HCT116 (cell line): ENCODE data around the gene SLC5A10. TPM values are rescaled to one million over a fixed set of nuclear protein-coding genes. Genes with fewer than 3 reads are reported as not detected.

ENCODE experiments used
- ATAC-seq: fragments of 200-7000 bp; cut with Tn5 transposase; 2 replicates; pipeline ENCODE4 v1.9.1; 2020; ENCODE audit warnings: mild to moderate bottlenecking, moderate library complexity
- BruUV-seq: library from RNA; stranded (reverse); fragments of 400-500 nt; replicated peaks from 2 replicates; lab custom pipeline; 2021; lab: Mats Ljungman, UMichigan
- CTCF ChIA-PET: fragments of 300-600 bp; sonication (Branson Sonifier 250); formaldehyde crosslinking; loops from one replicate; lab custom pipeline; 2021; ENCODE audit warnings: antibody characterized with exemption; lab: Charles Lee
- POLR2A ChIA-PET: fragments of 300-600, 350-600 bp; sonication (Branson Sonifier 250); formaldehyde crosslinking; loops from one replicate; lab custom pipeline; 2021; ENCODE audit warnings: antibody characterized with exemption; lab: Charles Lee
- RAD21 ChIA-PET, 2 experiments: fragments of 300-600 bp; sonication (Branson Sonifier 250); formaldehyde crosslinking; loops; one replicate each; lab custom pipeline; 2023; ENCODE audit warnings: low total read pairs in 2 of 2; ENCODE audit not compliant: uncharacterized antibody in 2 of 2, unreplicated experiment in 2 of 2, low non-redundant PET in 1 of 2; lab: Charles Lee
- DNase-seq: peaks from one replicate; pipeline ENCODE4 v3.0.0-alpha.2; 2010; ENCODE audit warnings: low read depth, low spot score
- H2AFZ ChIP-seq: fragments of 200-600 bp; shearing (Covaris generic), sonication (generic); 2 replicates; pipeline ENCODE4 v1.6.1; 2017; ENCODE audit warnings: low read depth, mixed run types, mixed read lengths, antibody characterized with exemption, low read length; ENCODE audit not compliant: poor library complexity, severe bottlenecking
- H3K27ac ChIP-seq: 2 replicates; pipeline ENCODE4 v1.5.1; 2012; ENCODE audit warnings: low read depth, low read length
- H3K27me3 ChIP-seq: fragments of 200-600 bp; sonication (generic); 2 replicates; pipeline ENCODE4 v1.6.1; 2016; ENCODE audit warnings: mixed run types, low read length, mixed read lengths; ENCODE audit not compliant: insufficient read depth
- H3K36me3 ChIP-seq, 2 experiments: fragments of 200-500 bp in 1 of 2; fragments of 200-600 bp in 1 of 2; sonication (Bioruptor generic) in 1 of 2; sonication (generic) in 1 of 2; 2 replicates each; pipeline versions ENCODE4 v1.5.1 to v1.6.1; 2014 to 2016; ENCODE audit warnings: low read length in 2 of 2, inconsistent platforms in 1 of 2, mixed read lengths in 1 of 2, mixed run types in 1 of 2; ENCODE audit not compliant: insufficient read depth in 2 of 2, control insufficient read depth in 1 of 2
- H3K4me1 ChIP-seq, 2 experiments: fragments of 200-600 bp in 1 of 2; sonication (generic) in 1 of 2; 2 replicates each; pipeline versions ENCODE4 v1.5.1 to v1.6.1; 2012 to 2017; ENCODE audit warnings: low read length in 2 of 2, inconsistent platforms in 1 of 2, mild to moderate bottlenecking in 1 of 2, mixed read lengths in 1 of 2, mixed run types in 1 of 2, moderate library complexity in 1 of 2; ENCODE audit not compliant: insufficient read depth in 2 of 2, control insufficient read depth in 1 of 2
- H3K4me2 ChIP-seq: fragments of 200-600 bp; sonication (generic); 2 replicates; pipeline ENCODE4 v1.6.1; 2017; ENCODE audit warnings: mixed run types, low read length, mixed read lengths
- H3K4me3 ChIP-seq, 2 experiments: fragments of 200-600 bp in 1 of 2; sonication (generic) in 1 of 2; replicated peaks in 1 of 2; 2 replicates each; pipeline ENCODE4 v1.5.1; 2011 to 2016; ENCODE audit warnings: low read length in 2 of 2, control low read depth in 1 of 2, low read depth in 1 of 2, mild to moderate bottlenecking in 1 of 2, mixed read lengths in 1 of 2, mixed run types in 1 of 2
- H3K79me2 ChIP-seq: fragments of 200-600 bp; sonication (generic); 2 replicates; pipeline ENCODE4 v1.6.1; 2017; ENCODE audit warnings: mild to moderate bottlenecking, mixed run types, low read length, moderate library complexity, mixed read lengths; ENCODE audit not compliant: insufficient read depth
- H3K9ac ChIP-seq: fragments of 200-600 bp; sonication (generic); 2 replicates; pipeline ENCODE4 v1.6.1; 2016; ENCODE audit warnings: low read length, mixed read lengths
- H3K9me2 ChIP-seq: fragments of 200-600 bp; sonication (generic), shearing (Covaris generic); 2 replicates; pipeline ENCODE4 v1.6.1; 2017; ENCODE audit warnings: mixed run types, mild to moderate bottlenecking, moderate library complexity; ENCODE audit not compliant: insufficient read depth
- H3K9me3 ChIP-seq, 2 experiments: fragments of 200-500 bp in 1 of 2; fragments of 200-600 bp in 1 of 2; sonication (Bioruptor generic) in 1 of 2; sonication (generic) in 1 of 2; 2 replicates each; pipeline ENCODE4 v1.6.1; 2014 to 2017; ENCODE audit warnings: low read length in 2 of 2, mixed read lengths in 2 of 2, inconsistent platforms in 1 of 2, low read depth in 1 of 2, mild to moderate bottlenecking in 1 of 2, mixed run types in 1 of 2, moderate library complexity in 1 of 2; ENCODE audit not compliant: control insufficient read depth in 1 of 2, insufficient read depth in 1 of 2
- H4K20me1 ChIP-seq: fragments of 200-600 bp; sonication (generic), shearing (Covaris generic); 2 replicates; pipeline ENCODE4 v1.6.1; 2017; ENCODE audit warnings: mixed run types, mild to moderate bottlenecking, moderate library complexity; ENCODE audit not compliant: insufficient read depth
- CBX3 ChIP-seq: IDR thresholded peaks from 2 replicates; pipeline ENCODE4 v1.6.1; 2012; ENCODE audit warnings: low read depth
- CEBPB ChIP-seq: IDR thresholded peaks from 2 replicates; pipeline ENCODE4 v1.6.1; 2012; ENCODE audit warnings: low read depth
- EGR1 ChIP-seq: IDR thresholded peaks from 2 replicates; pipeline ENCODE4 v1.6.1; 2012; ENCODE audit warnings: low read depth
- ELF1 ChIP-seq: IDR thresholded peaks from 2 replicates; pipeline ENCODE4 v1.6.1; 2012; ENCODE audit warnings: low read depth, borderline replicate concordance
- EZH2 ChIP-seq: fragments of 200-600 bp; sonication (generic); IDR thresholded peaks from 2 replicates; pipeline ENCODE4 v1.6.1; 2017; ENCODE audit warnings: antibody characterized with exemption, mixed run types
- EZH2phosphoT487 ChIP-seq: fragments of 200-600 bp; IDR thresholded peaks from 2 replicates; pipeline ENCODE4 v1.6.1; 2018; ENCODE audit warnings: antibody characterized with exemption, borderline replicate concordance
- FOSL1 ChIP-seq: IDR thresholded peaks from 2 replicates; pipeline ENCODE4 v1.6.1; 2012; ENCODE audit warnings: low read depth
- JUND ChIP-seq: IDR thresholded peaks from 2 replicates; pipeline ENCODE4 v1.6.1; 2012
- POLR2A ChIP-seq: IDR thresholded peaks from 2 replicates; pipeline ENCODE4 v1.7.0; 2011; ENCODE audit warnings: borderline replicate concordance; ENCODE audit not compliant: insufficient read depth, insufficient read length; ENCODE audit errors: extremely low read depth
- SIN3A ChIP-seq: IDR thresholded peaks from 2 replicates; pipeline ENCODE4 v1.6.1; 2012; ENCODE audit warnings: low read depth
- SP1 ChIP-seq: IDR thresholded peaks from 2 replicates; pipeline ENCODE4 v1.6.1; 2012; ENCODE audit warnings: low read depth
- SRF ChIP-seq: IDR thresholded peaks from 2 replicates; pipeline ENCODE4 v1.6.1; 2012; ENCODE audit warnings: low read depth
- TCF7L2 ChIP-seq: IDR thresholded peaks from 2 replicates; pipeline ENCODE4 v1.7.0; 2011; ENCODE audit warnings: borderline replicate concordance, inconsistent platforms; ENCODE audit not compliant: insufficient read depth, insufficient read length; ENCODE audit errors: extremely low read depth
- YY1 ChIP-seq: IDR thresholded peaks from 2 replicates; pipeline ENCODE4 v1.6.1; 2011; ENCODE audit warnings: low read length, low read depth, moderate library complexity, mild to moderate bottlenecking; ENCODE audit not compliant: insufficient replicate concordance; ENCODE audit errors: extremely low read depth
- ZFX ChIP-seq: fragments of 450-650 bp; IDR thresholded peaks from 2 replicates; pipeline ENCODE4 v1.6.1; 2017
- ZNF274 ChIP-seq: fragments of 200-500 bp; sonication (Bioruptor generic); IDR thresholded peaks from 2 replicates; pipeline ENCODE4 v1.6.1; 2014; ENCODE audit warnings: mild to moderate bottlenecking, low read depth, low read length, inconsistent platforms
- intact Hi-C: fragments of 100-400 bp; cut with micrococcal nuclease; formaldehyde crosslinking; loops from 2 replicates; pipeline ENCODE4 v1.10.0; 2022
- total RNA-seq: library from RNA; stranded (reverse); gene quantifications from one replicate; pipeline ENCODE4 v1.2.1, GENCODE V29; 2021; ENCODE audit not compliant: unreplicated experiment
- TF ChIP-seq, protein P1 (sequence below): IDR thresholded peaks from 2 replicates; pipeline ENCODE4 v1.6.1; 2012
- TF ChIP-seq, protein P2 (sequence below): IDR thresholded peaks from 2 replicates; pipeline ENCODE4 v1.6.1; 2011; ENCODE audit warnings: mild to moderate bottlenecking, low read length, moderate library complexity; ENCODE audit not compliant: insufficient replicate concordance; ENCODE audit errors: extremely low read depth
- TF ChIP-seq, protein P3 (sequence below): IDR thresholded peaks from 2 replicates; pipeline ENCODE4 v1.6.1; 2012

Gene SLC5A10
- total RNA-seq, 1 experiment from 2014 or later = not detected

DNA sequence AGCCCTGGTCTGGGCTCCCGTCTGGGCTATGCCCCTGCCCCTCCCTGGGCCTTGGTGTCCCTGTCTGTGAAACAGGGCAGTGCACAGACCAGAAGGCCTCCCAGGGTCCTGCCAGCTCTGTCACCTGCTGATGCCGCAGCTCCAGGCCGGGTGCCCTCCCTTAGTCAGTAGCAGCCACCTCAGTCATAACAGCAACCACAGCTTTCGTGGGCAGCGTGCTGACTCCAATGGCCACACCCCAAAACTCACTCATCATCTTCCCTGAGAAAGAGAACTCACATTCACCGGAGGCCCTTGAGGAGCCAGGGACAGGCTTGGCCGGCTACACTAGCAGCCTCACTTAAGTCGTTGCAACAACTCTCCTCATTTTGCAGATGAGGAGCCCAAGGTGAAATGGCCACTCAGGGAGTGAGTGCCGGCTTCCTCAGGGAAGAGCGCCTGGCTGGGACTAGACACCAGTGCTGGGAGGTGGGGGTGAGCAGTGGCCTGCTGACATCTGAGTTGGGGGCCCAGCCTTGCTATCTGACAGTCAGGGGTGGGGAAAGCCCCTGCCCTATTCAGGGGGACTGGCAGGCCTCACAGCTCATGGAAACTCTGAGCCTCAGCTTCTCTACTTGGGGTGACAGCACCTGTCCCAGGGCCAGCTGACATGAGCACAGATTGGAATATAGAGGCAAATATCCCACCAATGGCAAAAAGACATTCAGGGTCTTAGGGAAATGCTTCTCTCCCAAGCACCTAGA lies 22.6 kb downstream of the SLC5A10 start:
- H3K27ac ChIP-seq = no peak overlapping the region
- H3K27me3 ChIP-seq = no peaks in the 10 kb centered on the region
- ChIA-PET POLR2A (no interaction called here), CTCF (no interaction called here), RAD21 (interaction anchor here in 1 of 2 experiments (1.5 kb wide), 1 partner anchor 14 kb away, joined by 3 read pairs; no protein-coding TSS in a partner anchor)
- peaks cover 14% of the 10 kb centered on the region for H3K79me2 ChIP-seq
- no peak overlapping the region for H3K4me2 ChIP-seq
- no peak overlapping the region for H3K9ac ChIP-seq
- no TSS peak for BruUV-seq
- no peak for TF ChIP-seq CBX3
- no peak for TF ChIP-seq CEBPB
- TF ChIP-seq JUND = no peak
- TF ChIP-seq YY1 = no peak
- DNase-seq (no peak), ATAC-seq (no peak)
- H2AFZ ChIP-seq = no peak overlapping the region
- intact Hi-C loops = no loop called here
- peaks cover 9 to 17% of the 10 kb centered on the region in 2 experiments for H3K4me1 ChIP-seq
- H3K36me3 ChIP-seq = peaks cover 30 to 43% of the 10 kb centered on the region in 2 experiments; a peak in 3 of 4 replicates
- no peaks in the 10 kb centered on the region for H3K9me3 ChIP-seq
- H4K20me1 ChIP-seq = no peaks in the 10 kb centered on the region
- H3K4me3 ChIP-seq = no peak overlapping the region
- no peaks in the 10 kb centered on the region for H3K9me2 ChIP-seq

DNA sequence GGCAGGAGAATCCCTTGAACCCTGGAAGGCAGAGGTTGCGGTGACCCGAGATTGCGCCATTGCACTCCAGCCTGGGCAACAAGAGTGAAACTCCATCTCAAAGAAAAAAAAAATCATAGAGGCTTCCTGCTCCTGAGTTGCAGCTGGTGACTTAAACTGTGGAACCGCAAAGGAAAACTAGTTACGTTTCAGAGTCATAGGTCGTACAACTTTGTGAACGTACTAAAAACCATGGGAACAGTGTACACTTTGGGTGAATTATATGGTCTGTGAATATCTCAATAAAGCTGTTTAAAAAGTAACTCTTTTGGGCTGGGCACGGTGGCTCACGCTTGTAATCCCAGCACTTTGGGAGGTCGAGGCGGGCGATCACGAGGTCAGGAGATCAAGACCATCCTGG lies 23.6 kb downstream of the SLC5A10 start:
- H3K27ac ChIP-seq = no peak overlapping the region
- ChIA-PET CTCF (no interaction called here), RAD21 (interaction anchor here in 1 of 2 experiments (1.5 kb wide), 1 partner anchor 15 kb away, joined by 3 read pairs; no protein-coding TSS in a partner anchor), POLR2A (no interaction called here)
- no peak for DNase-seq
- peaks cover 28 to 43% of the 10 kb centered on the region in 2 experiments; a peak in 3 of 4 replicates for H3K36me3 ChIP-seq
- peaks cover 16% of the 10 kb centered on the region for H3K79me2 ChIP-seq
- H2AFZ ChIP-seq = no peak overlapping the region
- H3K9ac ChIP-seq = no peak overlapping the region
- H3K9me3 ChIP-seq = no peaks in the 10 kb centered on the region
- no peaks in the 10 kb centered on the region for H3K27me3 ChIP-seq
- intact Hi-C loops = no loop called here
- ATAC-seq = no peak
- H3K4me1 ChIP-seq = peaks cover 0 to 6% of the 10 kb centered on the region in 2 experiments; a peak in 2 of 4 replicates
- no peaks in the 10 kb centered on the region for H3K9me2 ChIP-seq
- H3K4me3 ChIP-seq = no peak overlapping the region
- BruUV-seq = no TSS peak
- no peak overlapping the region for H3K4me2 ChIP-seq
- no peaks in the 10 kb centered on the region for H4K20me1 ChIP-seq
- TF ChIP-seq FOSL1 (no peak), POLR2A (no peak), TCF7L2 (no peak), JUND (no peak), EZH2 (no peak), EGR1 (no peak), YY1 (no peak), ELF1 (no peak), CBX3 (no peak), SP1 (no peak), SIN3A (no peak), CEBPB (no peak), ZFX (no peak), SRF (no peak), ZNF274 (no peak), EZH2phosphoT487 (no peak)
- TF ChIP-seq, protein P1, sequence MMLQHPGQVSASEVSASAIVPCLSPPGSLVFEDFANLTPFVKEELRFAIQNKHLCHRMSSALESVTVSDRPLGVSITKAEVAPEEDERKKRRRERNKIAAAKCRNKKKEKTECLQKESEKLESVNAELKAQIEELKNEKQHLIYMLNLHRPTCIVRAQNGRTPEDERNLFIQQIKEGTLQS = no peak
- TF ChIP-seq, protein P2, sequence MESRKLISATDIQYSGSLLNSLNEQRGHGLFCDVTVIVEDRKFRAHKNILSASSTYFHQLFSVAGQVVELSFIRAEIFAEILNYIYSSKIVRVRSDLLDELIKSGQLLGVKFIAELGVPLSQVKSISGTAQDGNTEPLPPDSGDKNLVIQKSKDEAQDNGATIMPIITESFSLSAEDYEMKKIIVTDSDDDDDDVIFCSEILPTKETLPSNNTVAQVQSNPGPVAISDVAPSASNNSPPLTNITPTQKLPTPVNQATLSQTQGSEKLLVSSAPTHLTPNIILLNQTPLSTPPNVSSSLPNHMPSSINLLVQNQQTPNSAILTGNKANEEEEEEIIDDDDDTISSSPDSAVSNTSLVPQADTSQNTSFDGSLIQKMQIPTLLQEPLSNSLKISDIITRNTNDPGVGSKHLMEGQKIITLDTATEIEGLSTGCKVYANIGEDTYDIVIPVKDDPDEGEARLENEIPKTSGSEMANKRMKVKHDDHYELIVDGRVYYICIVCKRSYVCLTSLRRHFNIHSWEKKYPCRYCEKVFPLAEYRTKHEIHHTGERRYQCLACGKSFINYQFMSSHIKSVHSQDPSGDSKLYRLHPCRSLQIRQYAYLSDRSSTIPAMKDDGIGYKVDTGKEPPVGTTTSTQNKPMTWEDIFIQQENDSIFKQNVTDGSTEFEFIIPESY = no peak
- TF ChIP-seq, protein P3, sequence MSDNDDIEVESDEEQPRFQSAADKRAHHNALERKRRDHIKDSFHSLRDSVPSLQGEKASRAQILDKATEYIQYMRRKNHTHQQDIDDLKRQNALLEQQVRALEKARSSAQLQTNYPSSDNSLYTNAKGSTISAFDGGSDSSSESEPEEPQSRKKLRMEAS = no peak
